ENCODE measurements around the gene ASIC2.

ASIC2 gene

GRCh38 chr17:33288954-33289353 lies 4.1 kb downstream of the ASIC2 start:
- no peak for DNase-seq (ENCODE audit: low read depth in 3 of 3)

GRCh38 chr17:33287096-33287725 lies 5.9 kb downstream of the ASIC2 start:
- no peak for DNase-seq (ENCODE audit: low read depth in 3 of 3)

- no peak for DNase-seq (ENCODE audit: low read depth in 3 of 3)
Measured at GRCh38 chr17:33285413-33285812, 7.7 kb downstream of the ASIC2 start.

- DNase-seq (ENCODE audit: low read depth in 3 of 3): no peak
Measured at GRCh38 chr17:33284022-33284421, 9.1 kb downstream of the ASIC2 start.

- no peak for DNase-seq (ENCODE audit: low read depth in 3 of 3)
Measured at GRCh38 chr17:33280162-33280943, 12.7 kb downstream of the ASIC2 start.

- DNase-seq (ENCODE audit: low read depth in 3 of 3): no peak
Measured at GRCh38 chr17:33277436-33278100, 15.5 kb downstream of the ASIC2 start.

GRCh38 chr17:33273743-33274410 lies 19.2 kb downstream of the ASIC2 start:
- no peak for DNase-seq (ENCODE audit: low read depth in 3 of 3)

- no peak for DNase-seq (ENCODE audit: low read depth in 3 of 3)
Measured at GRCh38 chr17:33273271-33273670, 19.8 kb downstream of the ASIC2 start.

- DNase-seq (ENCODE audit: low read depth in 3 of 3): no peak
Measured at GRCh38 chr17:33272438-33272837, 20.7 kb downstream of the ASIC2 start.

- DNase-seq (ENCODE audit: low read depth in 3 of 3): no peak
Measured at GRCh38 chr17:33269337-33270060, 23.6 kb downstream of the ASIC2 start.

GRCh38 chr17:33267851-33268548 lies 25.1 kb downstream of the ASIC2 start:
- DNase-seq (ENCODE audit: low read depth in 3 of 3): no peak

GRCh38 chr17:33267271-33267790 lies 25.8 kb downstream of the ASIC2 start:
- DNase-seq (ENCODE audit: low read depth in 3 of 3): no peak

GRCh38 chr17:33266611-33267010 lies 26.5 kb downstream of the ASIC2 start:
- DNase-seq (ENCODE audit: low read depth in 3 of 3): no peak

GRCh38 chr17:33266116-33266515 lies 27.0 kb downstream of the ASIC2 start:
- no peak for DNase-seq (ENCODE audit: low read depth in 3 of 3)

- no peak for DNase-seq (ENCODE audit: low read depth in 3 of 3)
Measured at GRCh38 chr17:33263396-33263795, 29.7 kb downstream of the ASIC2 start.

- no peak for DNase-seq (ENCODE audit: low read depth in 3 of 3)
Measured at GRCh38 chr17:33262266-33263123, 30.6 kb downstream of the ASIC2 start.

GRCh38 chr17:33261820-33262219 lies 31.3 kb downstream of the ASIC2 start:
- no peak for DNase-seq (ENCODE audit: low read depth in 3 of 3)

- DNase-seq (ENCODE audit: low read depth in 3 of 3): no peak
Measured at GRCh38 chr17:33260638-33261037, 32.5 kb downstream of the ASIC2 start.

GRCh38 chr17:33258296-33258695 lies 34.8 kb downstream of the ASIC2 start:
- DNase-seq (ENCODE audit: low read depth in 3 of 3): no peak

- DNase-seq (ENCODE audit: low read depth in 3 of 3): no peak
Measured at GRCh38 chr17:33245183-33245582, 47.9 kb downstream of the ASIC2 start.

Measured in stimulated activated CD4-positive, alpha-beta T cell treated with anti-CD3 and anti-CD28 coated beads, TNF-alpha, amount 100 ng/mL, for 48 hours (primary cell).